Stomach (tissue), 4 donors: ENCODE data around the gene DOK5.

Experiments
- EP300 ChIP-seq: sonication (generic); formaldehyde crosslinking; IDR thresholded peaks from one replicate; pipeline ENCODE4 v1.6.1; 2017; ENCODE audit warnings: antibody characterized with exemption
- POLR2A ChIP-seq, 4 donors: fragments of 450-650 bp; IDR thresholded peaks; one replicate each; pipeline ENCODE4 v1.6.1; 2016; ENCODE audit warnings: antibody characterized with exemption in 4 of 4, control low read depth in 2 of 4, mild to moderate bottlenecking in 1 of 4, moderate library complexity in 1 of 4
- TF ChIP-seq, protein P1 (sequence below), 7 experiments: fragments of 450-650 bp in 4 of 7; fragments of 200-600 bp in 3 of 7; sonication (generic) in 3 of 7; IDR thresholded peaks; one replicate each; pipeline ENCODE4 v1.5.1; 2016 to 2019; ENCODE audit warnings: antibody characterized with exemption in 7 of 7, control low read depth in 2 of 7, mild to moderate bottlenecking in 1 of 7

DNA sequence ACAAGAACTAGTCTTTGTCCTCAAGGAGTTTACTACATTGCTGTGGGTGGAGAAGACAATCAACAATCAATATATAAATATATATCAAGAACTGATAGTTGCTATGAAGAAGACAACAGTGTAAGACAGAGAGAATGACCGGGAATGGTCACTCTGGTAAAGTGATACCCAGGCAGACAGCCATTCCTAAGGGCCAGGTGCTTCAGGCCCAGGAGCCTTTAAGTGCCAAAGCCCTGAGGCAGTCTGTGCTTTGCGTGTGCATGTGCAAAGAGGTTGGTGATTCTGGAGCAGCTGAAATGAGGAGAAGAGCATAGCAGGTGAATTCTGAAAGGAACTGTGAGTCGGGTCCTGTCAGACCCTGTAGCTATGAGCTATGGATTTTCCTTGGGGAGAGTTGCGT is 154.2 kb downstream of the DOK5 start:
- TF ChIP-seq, protein P1, sequence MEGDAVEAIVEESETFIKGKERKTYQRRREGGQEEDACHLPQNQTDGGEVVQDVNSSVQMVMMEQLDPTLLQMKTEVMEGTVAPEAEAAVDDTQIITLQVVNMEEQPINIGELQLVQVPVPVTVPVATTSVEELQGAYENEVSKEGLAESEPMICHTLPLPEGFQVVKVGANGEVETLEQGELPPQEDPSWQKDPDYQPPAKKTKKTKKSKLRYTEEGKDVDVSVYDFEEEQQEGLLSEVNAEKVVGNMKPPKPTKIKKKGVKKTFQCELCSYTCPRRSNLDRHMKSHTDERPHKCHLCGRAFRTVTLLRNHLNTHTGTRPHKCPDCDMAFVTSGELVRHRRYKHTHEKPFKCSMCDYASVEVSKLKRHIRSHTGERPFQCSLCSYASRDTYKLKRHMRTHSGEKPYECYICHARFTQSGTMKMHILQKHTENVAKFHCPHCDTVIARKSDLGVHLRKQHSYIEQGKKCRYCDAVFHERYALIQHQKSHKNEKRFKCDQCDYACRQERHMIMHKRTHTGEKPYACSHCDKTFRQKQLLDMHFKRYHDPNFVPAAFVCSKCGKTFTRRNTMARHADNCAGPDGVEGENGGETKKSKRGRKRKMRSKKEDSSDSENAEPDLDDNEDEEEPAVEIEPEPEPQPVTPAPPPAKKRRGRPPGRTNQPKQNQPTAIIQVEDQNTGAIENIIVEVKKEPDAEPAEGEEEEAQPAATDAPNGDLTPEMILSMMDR (IDR thresholded peaks at IDR 0.05): no peak
- no peak for TF ChIP-seq POLR2A (IDR thresholded peaks at IDR 0.05)
- TF ChIP-seq EP300: no peak
